Osteocyte (in vitro differentiated cells): ENCODE data around the gene UBTD1. TPM values are rescaled to one million over a fixed set of nuclear protein-coding genes. Genes with fewer than 3 reads are reported as not detected.
"Not testable (repeated sequence)": the region's sequence is repeated elsewhere in the genome, so short reads cannot be mapped to it uniquely, and the experiment has no call there.

ENCODE experiments used
- DNase-seq: peaks from one replicate; pipeline ENCODE4 v3.0.0; 2021; ENCODE audit warnings: mixed read lengths; ENCODE audit not compliant: unreplicated experiment; ENCODE audit errors: extremely low spot score
- H3K27ac Mint-ChIP-seq: one replicate; pipeline ENCODE4 v1.8.0; 2021; ENCODE audit warnings: mild to moderate bottlenecking, mixed read lengths; ENCODE audit not compliant: unreplicated experiment
- H3K27me3 Mint-ChIP-seq: one replicate; pipeline ENCODE4 v1.8.0; 2021; ENCODE audit warnings: mixed read lengths; ENCODE audit not compliant: unreplicated experiment
- H3K36me3 Mint-ChIP-seq: one replicate; pipeline ENCODE4 v1.8.0; 2021; ENCODE audit warnings: mixed read lengths; ENCODE audit not compliant: unreplicated experiment
- H3K4me1 Mint-ChIP-seq: one replicate; pipeline ENCODE4 v1.8.0; 2021; ENCODE audit warnings: mixed read lengths; ENCODE audit not compliant: unreplicated experiment
- H3K4me3 Mint-ChIP-seq: one replicate; pipeline ENCODE4 v1.8.0; 2021; ENCODE audit warnings: mild to moderate bottlenecking, moderate library complexity, mixed read lengths; ENCODE audit not compliant: unreplicated experiment
- H3K9me3 Mint-ChIP-seq: one replicate; pipeline ENCODE4 v1.8.0; 2021; ENCODE audit warnings: mixed read lengths; ENCODE audit not compliant: unreplicated experiment
- CTCF ChIP-seq: fragments of 200-600 bp; sonication (generic); IDR thresholded peaks from 2 replicates; pipeline ENCODE4 v1.5.0; 2021; ENCODE audit warnings: antibody characterized with exemption, mild to moderate bottlenecking, moderate library complexity
- total RNA-seq: library from RNA; stranded (reverse); gene quantifications from 2 replicates; pipeline ENCODE4 v1.2.1, GENCODE V29; 2021

The UBTD1 gene
- total RNA-seq, 1 donor from 2014 or later: 25.6 TPM

DNA sequence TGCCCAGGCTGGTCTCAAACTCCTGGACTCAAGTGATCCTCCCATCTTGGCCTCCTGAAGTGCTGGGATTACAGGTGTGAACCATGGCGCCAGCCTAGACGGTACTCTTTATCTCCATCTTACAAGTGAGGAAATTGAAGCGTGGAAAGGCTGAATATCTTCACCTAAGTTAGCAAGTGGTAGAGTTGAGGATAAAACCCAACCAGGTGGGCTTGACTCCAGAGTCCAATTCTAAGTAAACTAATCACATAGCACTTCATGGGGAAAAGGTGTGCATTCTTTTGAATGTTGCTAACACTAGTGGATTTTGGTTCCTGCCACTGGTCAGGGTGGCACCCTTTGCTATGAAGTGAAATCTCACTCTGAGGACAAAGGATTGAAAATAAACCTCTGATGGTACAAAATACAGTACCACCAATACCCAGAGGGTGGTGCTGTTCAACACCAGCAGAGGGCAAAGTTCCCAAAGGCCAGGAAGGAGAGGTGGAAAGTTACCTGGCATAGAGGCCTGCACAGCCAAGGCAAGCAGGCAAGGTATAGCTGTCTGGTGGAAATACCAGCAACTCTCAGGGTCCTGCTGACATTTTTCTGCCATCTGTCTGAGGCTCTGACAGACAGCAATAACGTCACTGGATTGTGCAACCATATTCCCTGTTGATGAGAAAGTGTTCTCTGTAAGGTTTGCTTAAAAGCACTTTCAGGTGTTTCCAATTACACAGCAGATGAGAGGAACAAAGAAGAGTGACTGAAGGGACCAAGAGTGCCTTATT is 35.2 kb upstream of the UBTD1 start:
- Mint-ChIP-seq H3K4me1 (no peaks in the 10 kb centered on the region), H3K27me3 (no peaks in the 10 kb centered on the region), H3K27ac (no peak overlapping the region), H3K4me3 (no peak overlapping the region), H3K36me3 (peaks cover 33% of the 10 kb centered on the region), H3K9me3 (no peaks in the 10 kb centered on the region)
- TF ChIP-seq CTCF: peak; percentile 89
- no peak for DNase-seq

GRCh38 chr10:97464226-97464625 is 34.5 kb upstream of the UBTD1 start:
- Mint-ChIP-seq H3K4me3 (no peak overlapping the region), H3K36me3 (peaks cover 27% of the 10 kb centered on the region), H3K27me3 (no peaks in the 10 kb centered on the region), H3K9me3 (no peaks in the 10 kb centered on the region), H3K27ac (no peak overlapping the region), H3K4me1 (no peaks in the 10 kb centered on the region)
- no peak for TF ChIP-seq CTCF
- no peak for DNase-seq

GRCh38 chr10:97465982-97466381 is 32.7 kb upstream of the UBTD1 start:
- Mint-ChIP-seq H3K27ac (no peak overlapping the region), H3K27me3 (no peaks in the 10 kb centered on the region)
- no peak for DNase-seq

GRCh38 chr10:97466755-97467154 is 32.0 kb upstream of the UBTD1 start:
- DNase-seq: no peak
- Mint-ChIP-seq H3K4me3 (no peak overlapping the region), H3K4me1 (no peaks in the 10 kb centered on the region), H3K27me3 (no peaks in the 10 kb centered on the region), H3K36me3 (peaks cover 14% of the 10 kb centered on the region), H3K27ac (no peak overlapping the region), H3K9me3 (no peaks in the 10 kb centered on the region)
- TF ChIP-seq CTCF: no peak

More at GRCh38 chr10:97465982-97466381, 32.7 kb upstream of the UBTD1 start:
- no peak for TF ChIP-seq CTCF
- peaks cover 17% of the 10 kb centered on the region for H3K36me3 Mint-ChIP-seq
- H3K4me1 Mint-ChIP-seq: no peaks in the 10 kb centered on the region
- H3K4me3 Mint-ChIP-seq: no peak overlapping the region
- H3K9me3 Mint-ChIP-seq: no peaks in the 10 kb centered on the region

DNA sequence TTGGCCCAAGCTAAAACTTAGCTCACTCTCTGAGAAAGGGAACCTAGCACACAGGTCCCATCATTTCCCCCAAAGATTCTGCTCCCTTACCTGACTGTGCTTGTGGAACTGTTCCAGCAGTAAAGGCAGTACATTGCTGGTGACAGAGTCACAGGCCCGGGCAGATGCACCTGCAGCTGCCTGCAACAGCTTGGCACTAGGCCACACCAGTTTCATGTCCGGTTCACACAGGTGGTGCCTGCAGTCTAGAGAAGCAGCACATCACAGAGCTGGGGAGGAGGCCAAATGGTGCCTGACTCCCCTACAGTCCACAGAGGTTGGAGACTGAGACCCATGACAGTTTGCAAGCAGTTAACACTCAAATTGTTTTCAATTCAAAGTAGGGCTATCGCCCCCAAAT is 30.6 kb upstream of the UBTD1 start:
- no peak for DNase-seq
- Mint-ChIP-seq H3K27me3 (no peaks in the 10 kb centered on the region), H3K27ac (no peak overlapping the region), H3K36me3 (peaks cover 19% of the 10 kb centered on the region), H3K9me3 (no peaks in the 10 kb centered on the region), H3K4me1 (no peaks in the 10 kb centered on the region), H3K4me3 (no peak overlapping the region)
- TF ChIP-seq CTCF: no peak

DNA sequence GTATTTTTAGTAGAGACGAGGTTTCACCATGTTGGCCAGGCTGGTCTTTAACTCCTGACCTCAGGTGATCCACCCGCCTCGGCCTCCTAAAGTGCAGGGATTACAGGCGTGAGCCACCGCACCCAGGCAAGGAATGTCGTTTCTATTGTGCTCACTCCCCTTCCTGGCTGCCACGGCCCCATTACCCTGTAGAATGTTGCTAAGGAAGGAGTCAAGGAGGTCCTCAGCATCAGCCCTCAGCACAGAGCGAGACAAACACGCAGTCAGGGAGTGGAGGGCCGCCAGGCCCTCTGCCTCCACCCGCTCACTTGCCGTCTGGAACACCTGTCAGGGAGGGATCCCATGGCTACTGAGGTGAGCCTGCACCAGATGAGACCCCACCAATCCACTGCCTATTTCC is 29.9 kb upstream of the UBTD1 start:
- H3K4me1 Mint-ChIP-seq, DNase-seq, H3K27me3 Mint-ChIP-seq, H3K4me3 Mint-ChIP-seq, H3K27ac Mint-ChIP-seq, H3K9me3 Mint-ChIP-seq: not testable (repeated sequence)
- H3K36me3 Mint-ChIP-seq: peaks cover 22% of the 10 kb centered on the region
